H1 (cell line): Measurements from ENCODE around the gene UBC. TPM values are rescaled to one million over a fixed set of nuclear protein-coding genes. Genes with fewer than 3 reads are reported as not detected.

Experiments used
- CTCF ChIA-PET: fragments of 300-600 bp; sonication (Branson Sonifier 250); formaldehyde crosslinking; loops from one replicate; lab custom pipeline; 2021; ENCODE audit not compliant: partially characterized antibody; lab: Charles Lee
- POLR2A ChIA-PET: fragments of 300-600 bp; sonication (Branson Sonifier 250); formaldehyde crosslinking; loops from one replicate; lab custom pipeline; 2021; ENCODE audit warnings: inconsistent platforms; ENCODE audit not compliant: partially characterized antibody; lab: Charles Lee
- DNase-seq, 2 experiments: peaks; one replicate each; pipeline versions ENCODE4 v3.0.0 to v3.0.0-alpha.2; 2010 to 2022; ENCODE audit warnings: low spot score in 2 of 2, low read depth in 1 of 2, mixed read lengths in 1 of 2
- FAIRE-seq: peaks from 2 replicates; lab custom pipeline; 2011; peaks lifted over from hg19 to GRCh38; lab: Jason Lieb, UNC
- H2AFZ ChIP-seq: 2 replicates; pipeline ENCODE4 v1.8.1; 2012; ENCODE audit warnings: low read length, inconsistent platforms
- H2AK5ac ChIP-seq: 2 replicates; pipeline ENCODE4 v1.6.1; 2013; ENCODE audit warnings: low read depth, low read length
- H2BK120ac ChIP-seq: replicated peaks from 2 replicates; pipeline ENCODE3; 2013; ENCODE audit warnings: low read depth, low read length, inconsistent platforms
- H2BK12ac ChIP-seq: 2 replicates; pipeline ENCODE4 v1.6.1; 2013; ENCODE audit warnings: low read depth, low read length
- H2BK15ac ChIP-seq: 2 replicates; pipeline ENCODE4 v1.6.1; 2013; ENCODE audit warnings: low read length
- H2BK20ac ChIP-seq: 2 replicates; pipeline ENCODE4 v1.6.1; 2013; ENCODE audit warnings: low read length
- H2BK5ac ChIP-seq: 2 replicates; pipeline ENCODE4 v1.6.1; 2013; ENCODE audit warnings: low read depth, low read length
- H3K14ac ChIP-seq: 2 replicates; pipeline ENCODE4 v1.6.1; 2013; ENCODE audit warnings: inconsistent platforms; ENCODE audit not compliant: insufficient read length
- H3K18ac ChIP-seq: 2 replicates; pipeline ENCODE4 v1.6.1; 2013; ENCODE audit warnings: low read length; ENCODE audit errors: extremely low read depth
- H3K23ac ChIP-seq: 2 replicates; pipeline ENCODE4 v1.6.1; 2013; ENCODE audit warnings: inconsistent platforms; ENCODE audit not compliant: insufficient read length
- H3K23me2 ChIP-seq: 2 replicates; pipeline ENCODE4 v1.6.1; 2013; ENCODE audit warnings: low read depth, low read length
- H3K27ac ChIP-seq: 2 replicates; pipeline ENCODE4 v1.6.1; 2011; ENCODE audit warnings: low read depth, low read length, inconsistent platforms
- H3K27me3 ChIP-seq, 4 experiments: replicated peaks in 1 of 4; 1 replicate in 1 of 4; 2 replicates in 3 of 4; pipeline versions ENCODE4 v1.6.1 to v1.8.1; 2011 to 2013; ENCODE audit warnings: low read length in 3 of 4, mild to moderate bottlenecking in 3 of 4, inconsistent platforms in 2 of 4, mixed read lengths in 2 of 4, moderate library complexity in 1 of 4; ENCODE audit not compliant: control insufficient read depth in 3 of 4, insufficient read depth in 3 of 4; ENCODE audit errors: extremely low read depth in 1 of 4
- H3K36me3 ChIP-seq, 4 experiments: 2 replicates each; pipeline versions ENCODE4 v1.6.1 to v1.8.1; 2011 to 2013; ENCODE audit warnings: mild to moderate bottlenecking in 4 of 4, low read length in 3 of 4, moderate library complexity in 2 of 4, control low read depth in 1 of 4, inconsistent platforms in 1 of 4; ENCODE audit not compliant: insufficient read depth in 4 of 4, control insufficient read depth in 2 of 4
- H3K4ac ChIP-seq: replicated peaks from 2 replicates; pipeline ENCODE3; 2013; ENCODE audit warnings: low read length, low read depth, mixed read lengths, inconsistent platforms; ENCODE audit not compliant: insufficient read length
- H3K4me1 ChIP-seq, 4 experiments: replicated peaks in 1 of 4; 1 replicate in 1 of 4; 2 replicates in 3 of 4; pipeline versions ENCODE4 v1.6.1 to v1.8.1; 2011 to 2013; ENCODE audit warnings: low read length in 3 of 4, inconsistent platforms in 2 of 4, mixed read lengths in 1 of 4; ENCODE audit not compliant: insufficient read depth in 4 of 4, control insufficient read depth in 3 of 4
- H3K4me2 ChIP-seq, 2 experiments: 2 replicates each; pipeline versions ENCODE4 v1.6.1 to v1.8.1; 2011 to 2013; ENCODE audit warnings: low read depth in 2 of 2, low read length in 2 of 2, control low read depth in 1 of 2, inconsistent platforms in 1 of 2, mild to moderate bottlenecking in 1 of 2; ENCODE audit not compliant: insufficient read depth in 1 of 2
- H3K4me3 ChIP-seq, 4 experiments: fragments of 200-600, 300-600 bp in 1 of 4; sonication (generic), shearing (Covaris generic), sonication (Bioruptor Twin) in 1 of 4; 2 replicates each; pipeline versions ENCODE4 v1.5.1 to v1.8.1; 2011 to 2016; ENCODE audit warnings: low read length in 4 of 4, low read depth in 3 of 4, control low read depth in 2 of 4, inconsistent platforms in 2 of 4, mild to moderate bottlenecking in 2 of 4, mixed read lengths in 1 of 4, moderate library complexity in 1 of 4; ENCODE audit not compliant: insufficient read depth in 2 of 4; ENCODE audit errors: extremely low read depth in 1 of 4
- H3K56ac ChIP-seq: replicated peaks from 2 replicates; pipeline ENCODE3; 2013; ENCODE audit warnings: low read depth, mild to moderate bottlenecking, mixed read lengths, low read length, inconsistent platforms; ENCODE audit not compliant: insufficient read length
- H3K79me1 ChIP-seq: 2 replicates; pipeline ENCODE4 v1.6.1; 2013; ENCODE audit warnings: low read depth, low read length, control low read depth
- H3K79me2 ChIP-seq, 2 experiments: 2 replicates each; pipeline versions ENCODE4 v1.6.1 to v1.8.1; 2012 to 2013; ENCODE audit warnings: low read length in 2 of 2, mild to moderate bottlenecking in 2 of 2, inconsistent platforms in 1 of 2; ENCODE audit not compliant: insufficient read depth in 2 of 2, control insufficient read depth in 1 of 2
- H3K9ac ChIP-seq, 4 experiments: replicated peaks in 1 of 4; 1 replicate in 1 of 4; 2 replicates in 3 of 4; pipeline versions ENCODE4 v1.6.1 to v1.8.1; 2011 to 2013; ENCODE audit warnings: low read depth in 3 of 4, low read length in 3 of 4, control low read depth in 2 of 4, mild to moderate bottlenecking in 2 of 4, moderate library complexity in 2 of 4, inconsistent platforms in 1 of 4; ENCODE audit errors: extremely low read depth in 1 of 4
- H3K9me3 ChIP-seq, 2 experiments: 2 replicates each; pipeline versions ENCODE4 v1.6.1 to v1.8.1; 2012 to 2013; ENCODE audit warnings: mild to moderate bottlenecking in 2 of 2, moderate library complexity in 2 of 2, control low read depth in 1 of 2, inconsistent platforms in 1 of 2, low read depth in 1 of 2, low read length in 1 of 2, mixed read lengths in 1 of 2; ENCODE audit not compliant: insufficient read depth in 2 of 2
- H4K20me1 ChIP-seq, 2 experiments: replicated peaks in 1 of 2; 2 replicates each; pipeline versions ENCODE3 to v1.8.1; 2011 to 2013; ENCODE audit warnings: inconsistent platforms in 2 of 2, low read length in 2 of 2, mild to moderate bottlenecking in 1 of 2; ENCODE audit not compliant: insufficient read depth in 2 of 2, control insufficient read depth in 1 of 2
- H4K5ac ChIP-seq: 2 replicates; pipeline ENCODE4 v1.6.1; 2013; ENCODE audit warnings: low read length, low read depth, mixed read lengths, inconsistent platforms; ENCODE audit not compliant: insufficient read length
- H4K8ac ChIP-seq: 2 replicates; pipeline ENCODE4 v1.8.0; 2013; ENCODE audit warnings: mild to moderate bottlenecking, moderate library complexity, low read length, inconsistent platforms; ENCODE audit not compliant: insufficient read depth; ENCODE audit errors: extremely low read depth
- H4K91ac ChIP-seq: replicated peaks from 2 replicates; pipeline ENCODE3; 2013; ENCODE audit warnings: low read length, mixed read lengths, inconsistent platforms; ENCODE audit not compliant: insufficient read length
- ASH2L ChIP-seq: fragments of 200-600, 300-600 bp; sonication (generic); IDR thresholded peaks from one replicate; pipeline ENCODE4 v1.7.1; 2017; ENCODE audit warnings: low read length
- BACH1 ChIP-seq: IDR thresholded peaks from 2 replicates; pipeline ENCODE4 v1.6.1; 2012; ENCODE audit warnings: low read length, improper control_type of control experiment
- EZH2 ChIP-seq: fragments of 200-600 bp; sonication (generic); IDR thresholded peaks from 2 replicates; pipeline ENCODE4 v1.7.1; 2012; ENCODE audit warnings: low read depth, mild to moderate bottlenecking, moderate library complexity, low read length, inconsistent platforms; ENCODE audit not compliant: severe bottlenecking
- HDAC2 ChIP-seq, 2 experiments: fragments of 300-600 bp in 1 of 2; sonication (generic) in 1 of 2; IDR thresholded peaks; 2 replicates each; pipeline ENCODE4 v1.6.1; 2011 to 2012; ENCODE audit warnings: low read depth in 2 of 2, low read length in 2 of 2, mild to moderate bottlenecking in 2 of 2, moderate library complexity in 2 of 2, borderline replicate concordance in 1 of 2, inconsistent platforms in 1 of 2
- NANOG ChIP-seq: IDR thresholded peaks from 2 replicates; pipeline ENCODE4 v1.6.1; 2011; ENCODE audit warnings: low read length, low read depth, mild to moderate bottlenecking, inconsistent platforms; ENCODE audit not compliant: insufficient read depth, poor library complexity, severe bottlenecking
- NRF1 ChIP-seq: IDR thresholded peaks from 2 replicates; pipeline ENCODE4 v1.6.1; 2011; ENCODE audit warnings: mild to moderate bottlenecking, low read depth, low read length, improper control_type of control experiment
- POLR2A ChIP-seq, 2 experiments: IDR thresholded peaks; 1 replicate in 1 of 2; 2 replicates in 1 of 2; pipeline ENCODE4 v1.6.1; 2011; ENCODE audit warnings: low read depth in 2 of 2, low read length in 2 of 2, mild to moderate bottlenecking in 2 of 2; ENCODE audit errors: control extremely low read depth in 1 of 2
- RAD21 ChIP-seq, 2 experiments: IDR thresholded peaks in 1 of 2; conservative IDR thresholded peaks in 1 of 2; 2 replicates each; pipeline ENCODE4 v1.6.1; 2011; ENCODE audit warnings: low read depth in 2 of 2, low read length in 2 of 2, improper control_type of control experiment in 1 of 2, inconsistent platforms in 1 of 2, mild to moderate bottlenecking in 1 of 2, moderate library complexity in 1 of 2
- RFX5 ChIP-seq: IDR thresholded peaks from 2 replicates; pipeline ENCODE4 v1.6.1; 2011; ENCODE audit warnings: low read depth, low read length, improper control_type of control experiment, borderline replicate concordance
- RXRA ChIP-seq: IDR thresholded peaks from 2 replicates; pipeline ENCODE4 v1.6.1; 2011; ENCODE audit warnings: low read depth, mild to moderate bottlenecking, low read length, moderate library complexity; ENCODE audit not compliant: insufficient read depth
- SP2 ChIP-seq: IDR thresholded peaks from 2 replicates; pipeline ENCODE4 v1.6.1; 2012; ENCODE audit warnings: mild to moderate bottlenecking, low read length, inconsistent platforms
- SP4 ChIP-seq: IDR thresholded peaks from 2 replicates; pipeline ENCODE4 v1.6.1; 2012; ENCODE audit warnings: low read length, inconsistent platforms
- TBP ChIP-seq: IDR thresholded peaks from 2 replicates; pipeline ENCODE4 v1.6.1; 2011; ENCODE audit warnings: low read depth, low read length, improper control_type of control experiment
- WGBS, 2 experiments: shearing (Covaris generic) in 1 of 2; methylation state at CpG; one replicate each; pipeline versions ENCODE4 v1.1.6 to v1.1.7; 2013 to 2015; ENCODE audit warnings: low lambda C conversion rate in 2 of 2, mixed read lengths in 2 of 2, inconsistent platforms in 1 of 2, low coverage in 1 of 2, missing lambda C conversion rate in 1 of 2; ENCODE audit not compliant: insufficient replicate concordance in 2 of 2, insufficient coverage in 1 of 2, insufficient read length in 1 of 2; ENCODE audit errors: extremely low coverage in 1 of 2, missing lambda C conversion rate in 1 of 2; 5-methylcytosine and 5-hydroxymethylcytosine counted together
- polyA plus RNA-seq, 7 experiments: library from polyadenylated mRNA; depleted of rRNA in 3 of 7; stranded (reverse) in 5 of 7; unstranded in 2 of 7; fragments of >200 nt in 5 of 7; fragments of 200-250 nt in 2 of 7; gene quantifications; 1 replicate in 5 of 7; 2 replicates in 1 of 7; 4 replicates in 1 of 7; pipeline versions ENCODE4 v1.2.1 to v1.2.3, GENCODE V29; 2011 to 2013; ENCODE audit warnings: missing spikeins in 2 of 7, mixed read lengths in 2 of 7
- total RNA-seq: library from RNA; stranded (reverse); fragmentation: NEBNext Ultra II Directional; extraction: Animal tissue kit (Norgen Biotek cat#: 25700); gene quantifications from 2 replicates; pipeline ENCODE4 v1.2.1, GENCODE V29; 2021

The UBC gene
- total and polyA plus RNA-seq, 2 of the 8 experiments (the other 6 are each of a cell fraction or from before 2014, with no cell fraction given): 559 to 749 TPM

GRCh38 chr12:124898200-124898922, 16.1 kb downstream of the UBC start:
- DNase-seq: peak; percentile 53 to 87
- CTCF ChIA-PET: interaction anchor here (0.7 to 3.3 kb wide), 12 partner anchors 8 to 117 kb away, joined by 3 to 13 read pairs (median 3); no protein-coding TSS in a partner anchor
- no peak for TF ChIP-seq POLR2A (IDR thresholded peaks at IDR 0.05; ENCODE audit: control extremely low read depth in 1 of 2, low read depth in 2 of 2, low read length in 2 of 2)
- TF ChIP-seq BACH1: peak; percentile 72
- TF ChIP-seq HDAC2 (IDR thresholded peaks at IDR 0.05; ENCODE audit: borderline replicate concordance in 1 of 2, low read depth in 2 of 2, low read length in 2 of 2): peak in 1 of 2 experiments; percentile 52; a peak in 1 of 4 replicates
- TF ChIP-seq RXRA: no peak
- no peak for TF ChIP-seq ASH2L
- TF ChIP-seq NANOG: no peak
- peak; percentile 81 to 84 for TF ChIP-seq RAD21 (IDR thresholded peaks at IDR 0.05 in 1 of 2, conservative IDR thresholded peaks at IDR 0.05 in 1 of 2; ENCODE audit: low read depth in 2 of 2, low read length in 2 of 2)
- TF ChIP-seq SP4: no peak
- no peak for TF ChIP-seq NRF1
- TF ChIP-seq RFX5: no peak
- TF ChIP-seq TBP: no peak
- no peak for TF ChIP-seq SP2
- TF ChIP-seq EZH2: no peak

More at GRCh38 chr12:124898200-124898922, 16.1 kb downstream of the UBC start:
- Histone ChIP-seq H2BK12ac (no peak overlapping the region), H3K23ac (no peak overlapping the region), H3K9ac (no peak overlapping the region), H3K9me3 (no peaks in the 10 kb centered on the region), H3K4me3 (no peak overlapping the region), H3K27ac (no peak overlapping the region), H3K36me3 (no peaks in the 10 kb centered on the region), H4K5ac (no peak overlapping the region), H2BK20ac (no peak overlapping the region), H3K4me1 (no peaks in the 10 kb centered on the region; a peak in 1 of 7 replicates), H4K8ac (no peak overlapping the region), H3K23me2 (no peaks in the 10 kb centered on the region), H3K79me2 (no peaks in the 10 kb centered on the region), H3K14ac (no peak overlapping the region), H3K79me1 (no peaks in the 10 kb centered on the region; the same call in 1 of the 2 replicates), H2BK15ac (no peak overlapping the region), H2BK120ac (no peak overlapping the region), H3K56ac (no peak overlapping the region), H3K27me3 (no peaks in the 10 kb centered on the region), H2AK5ac (no peak overlapping the region), H2AFZ (no peak overlapping the region), H3K4me2 (no peak overlapping the region), H3K18ac (no peak overlapping the region), H3K4ac (no peak overlapping the region), H4K91ac (no peak overlapping the region), H4K20me1 (peaks cover 0 to 2% of the 10 kb centered on the region in 2 experiments), H2BK5ac (no peak overlapping the region)
- WGBS, 2 experiments: 17% methylated on average over 18 of the region's 18 CpGs; no CpG with 5 or more reads in 1 of the 2 experiments
- no peak for FAIRE-seq
- POLR2A ChIA-PET: interaction anchor here (0.6 to 5.1 kb wide), 2 partner anchors 12 to 17 kb away, joined by 3 to 34 read pairs; partner anchors contain the start of gene UBC
